K562 (cell line): ENCODE data around the gene MILR1. TPM values are rescaled to one million over a fixed set of nuclear protein-coding genes. Genes with fewer than 3 reads are reported as not detected.

ENCODE experiments used
- BHLHE40 ChIP-seq: IDR thresholded peaks from 2 replicates; pipeline ENCODE4 v1.6.1; 2011; ENCODE audit warnings: low read length, improper control_type of control experiment
- CSDE1 ChIP-seq, 2 experiments: fragments of 450-650 bp; IDR thresholded peaks; 2 replicates each; pipeline ENCODE4 v1.6.1; 2016; ENCODE audit warnings: mild to moderate bottlenecking in 1 of 2
- GTF2E2 ChIP-seq: fragments of 200-800 bp; sonication (Bioruptor generic); IDR thresholded peaks from 2 replicates; pipeline ENCODE4 v1.6.1; 2016; ENCODE audit warnings: missing genetic modification characterization, missing compliant biosample characterization
- HIVEP1 ChIP-seq: fragments of 250-450 bp; sonication (Bioruptor Pico); IDR thresholded peaks from 2 replicates; pipeline ENCODE4 v1.4.0; 2020; ENCODE audit warnings: mild to moderate bottlenecking
- LEF1 ChIP-seq: fragments of 450-650 bp; IDR thresholded peaks from 2 replicates; pipeline ENCODE4 v1.6.1; 2016; ENCODE audit warnings: mild to moderate bottlenecking
- MEF2D ChIP-seq: conservative IDR thresholded peaks from 2 replicates; pipeline ENCODE4 v1.6.1; 2016; ENCODE audit warnings: low read depth, missing genetic modification characterization, missing compliant biosample characterization
- NR2C1 ChIP-seq, 2 experiments: fragments of 450-650 bp; IDR thresholded peaks; 2 replicates each; pipeline ENCODE4 v1.6.1; 2017; ENCODE audit warnings: mild to moderate bottlenecking in 2 of 2, antibody characterized with exemption in 1 of 2, inconsistent platforms in 1 of 2, missing compliant biosample characterization in 1 of 2, missing genetic modification characterization in 1 of 2
- POLR2B ChIP-seq: fragments of 450-650 bp; IDR thresholded peaks from 2 replicates; pipeline ENCODE4 v1.6.1; 2018; ENCODE audit warnings: low read depth; ENCODE audit not compliant: partially characterized antibody
- RBFOX2 ChIP-seq: fragments of 200-400 bp; formaldehyde crosslinking; IDR thresholded peaks from 2 replicates; pipeline ENCODE4 v1.6.1; 2017; ENCODE audit warnings: low read depth, mild to moderate bottlenecking, low read length, moderate library complexity
- RCOR1 ChIP-seq, 2 experiments: IDR thresholded peaks; 2 replicates each; pipeline ENCODE4 v1.6.1; 2012; ENCODE audit warnings: low read depth in 2 of 2, low read length in 2 of 2, borderline replicate concordance in 1 of 2, improper control_type of control experiment in 1 of 2
- SNAPC5 ChIP-seq: fragments of 250-450 bp; sonication (Bioruptor Pico); IDR thresholded peaks from 2 replicates; pipeline ENCODE4 v1.8.0; 2021; ENCODE audit warnings: moderate library complexity, mild to moderate bottlenecking, inconsistent platforms
- SUPT5H ChIP-seq: fragments of 450-650 bp; IDR thresholded peaks from 2 replicates; pipeline ENCODE4 v1.6.1; 2016
- TBP ChIP-seq: optimal IDR thresholded peaks from 2 replicates; pipeline ENCODE3; 2011; ENCODE audit warnings: low read depth, low read length, improper control_type of control experiment
- TCF3 ChIP-seq: sonication (generic); formaldehyde crosslinking; IDR thresholded peaks from 2 replicates; pipeline ENCODE4 v1.4.0; 2020; ENCODE audit warnings: mild to moderate bottlenecking, missing genetic modification reagents
- YY1 ChIP-seq, 3 experiments: IDR thresholded peaks; 2 replicates each; pipeline ENCODE4 v1.6.1; 2011; ENCODE audit warnings: low read length in 2 of 3, mild to moderate bottlenecking in 2 of 3, moderate library complexity in 2 of 3, borderline replicate concordance in 1 of 3, control low read depth in 1 of 3, low read depth in 1 of 3; ENCODE audit not compliant: insufficient read depth in 3 of 3, insufficient replicate concordance in 2 of 3, control insufficient read depth in 1 of 3, insufficient read length in 1 of 3; ENCODE audit errors: extremely low read depth in 1 of 3
- polyA plus RNA-seq, 8 experiments: library from polyadenylated mRNA; depleted of rRNA in 4 of 8; stranded (reverse) in 5 of 8; unstranded in 3 of 8; fragments of >200 nt; fragmentation: Nextera tagmentation in 2 of 8; fragmentation: Illumina TruSeq in 1 of 8; extraction: Ambion mirVana in 2 of 8; extraction: Trizol in 1 of 8; gene quantifications; 2 replicates each; pipeline versions ENCODE4 v1.2.1 to v1.2.3, GENCODE V29; 2011 to 2014; ENCODE audit warnings: inconsistent platforms in 1 of 8, missing spikeins in 1 of 8
- total RNA-seq, 7 experiments: library from RNA; depleted of rRNA in 6 of 7; stranded (reverse); fragments of >200 nt in 6 of 7; fragmentation: Illumina TruSeq in 2 of 7; extraction: Trizol in 2 of 7; gene quantifications; 2 replicates each; pipeline versions ENCODE4 v1.2.1 to v1.2.3, GENCODE V29; 2011 to 2021; ENCODE audit warnings: low replicate concordance in 1 of 7
- TF ChIP-seq, protein P1 (sequence below): sonication (generic); formaldehyde crosslinking; IDR thresholded peaks from 2 replicates; pipeline ENCODE4 v1.8.1; 2023; ENCODE audit warnings: missing genetic modification reagents, mild to moderate bottlenecking, borderline replicate concordance
- TF ChIP-seq, protein P2 (sequence below), 3 experiments: fragments of 200-800 bp in 1 of 3; sonication (Bioruptor generic) in 1 of 3; sonication (generic) in 1 of 3; formaldehyde crosslinking in 1 of 3; IDR thresholded peaks; 2 replicates each; pipeline versions ENCODE4 v1.6.1 to v1.8.0; 2016 to 2022; ENCODE audit warnings: mild to moderate bottlenecking in 2 of 3, missing compliant biosample characterization in 2 of 3, missing genetic modification characterization in 2 of 3, missing genetic modification reagents in 1 of 3

The MILR1 gene
- total and polyA plus RNA-seq, 9 of the 15 experiments (the other 6 are each of a cell fraction or from before 2014, with no cell fraction given) = 3.8 to 14.1 (median 7.1) TPM

GRCh38 chr17:64448665-64449512, at the start of gene MILR1 (continued):
- TF ChIP-seq RBFOX2 = 0 out of 2 replicates have a peak, but pooled peaks have one; percentile 2
- peak; percentile 54 to 98; a peak in 3 of 4 replicates for TF ChIP-seq RCOR1 (IDR thresholded peaks at IDR 0.05; ENCODE audit: borderline replicate concordance in 1 of 2, low read depth in 2 of 2, low read length in 2 of 2)
- TF ChIP-seq GTF2E2 (tag) = peak; percentile 70; the same call in 1 of the 2 replicates
- peak in 1 of 3 experiments; percentile 58 for TF ChIP-seq YY1 (IDR thresholded peaks at IDR 0.05; ENCODE audit: borderline replicate concordance in 1 of 3, control insufficient read depth in 1 of 3, extremely low read depth in 1 of 3, insufficient read depth in 3 of 3, insufficient read length in 1 of 3, insufficient replicate concordance in 2 of 3, low read depth in 1 of 3, low read length in 2 of 3)
- peak; percentile 56 for TF ChIP-seq POLR2B
- no peak for TF ChIP-seq HIVEP1 (CRISPR knock-in tag)
- no peak for TF ChIP-seq CSDE1 (IDR thresholded peaks at IDR 0.05)
- 0 out of 2 replicates have a peak, but pooled peaks have one; percentile 1 for TF ChIP-seq TCF3
- TF ChIP-seq, protein P1, sequence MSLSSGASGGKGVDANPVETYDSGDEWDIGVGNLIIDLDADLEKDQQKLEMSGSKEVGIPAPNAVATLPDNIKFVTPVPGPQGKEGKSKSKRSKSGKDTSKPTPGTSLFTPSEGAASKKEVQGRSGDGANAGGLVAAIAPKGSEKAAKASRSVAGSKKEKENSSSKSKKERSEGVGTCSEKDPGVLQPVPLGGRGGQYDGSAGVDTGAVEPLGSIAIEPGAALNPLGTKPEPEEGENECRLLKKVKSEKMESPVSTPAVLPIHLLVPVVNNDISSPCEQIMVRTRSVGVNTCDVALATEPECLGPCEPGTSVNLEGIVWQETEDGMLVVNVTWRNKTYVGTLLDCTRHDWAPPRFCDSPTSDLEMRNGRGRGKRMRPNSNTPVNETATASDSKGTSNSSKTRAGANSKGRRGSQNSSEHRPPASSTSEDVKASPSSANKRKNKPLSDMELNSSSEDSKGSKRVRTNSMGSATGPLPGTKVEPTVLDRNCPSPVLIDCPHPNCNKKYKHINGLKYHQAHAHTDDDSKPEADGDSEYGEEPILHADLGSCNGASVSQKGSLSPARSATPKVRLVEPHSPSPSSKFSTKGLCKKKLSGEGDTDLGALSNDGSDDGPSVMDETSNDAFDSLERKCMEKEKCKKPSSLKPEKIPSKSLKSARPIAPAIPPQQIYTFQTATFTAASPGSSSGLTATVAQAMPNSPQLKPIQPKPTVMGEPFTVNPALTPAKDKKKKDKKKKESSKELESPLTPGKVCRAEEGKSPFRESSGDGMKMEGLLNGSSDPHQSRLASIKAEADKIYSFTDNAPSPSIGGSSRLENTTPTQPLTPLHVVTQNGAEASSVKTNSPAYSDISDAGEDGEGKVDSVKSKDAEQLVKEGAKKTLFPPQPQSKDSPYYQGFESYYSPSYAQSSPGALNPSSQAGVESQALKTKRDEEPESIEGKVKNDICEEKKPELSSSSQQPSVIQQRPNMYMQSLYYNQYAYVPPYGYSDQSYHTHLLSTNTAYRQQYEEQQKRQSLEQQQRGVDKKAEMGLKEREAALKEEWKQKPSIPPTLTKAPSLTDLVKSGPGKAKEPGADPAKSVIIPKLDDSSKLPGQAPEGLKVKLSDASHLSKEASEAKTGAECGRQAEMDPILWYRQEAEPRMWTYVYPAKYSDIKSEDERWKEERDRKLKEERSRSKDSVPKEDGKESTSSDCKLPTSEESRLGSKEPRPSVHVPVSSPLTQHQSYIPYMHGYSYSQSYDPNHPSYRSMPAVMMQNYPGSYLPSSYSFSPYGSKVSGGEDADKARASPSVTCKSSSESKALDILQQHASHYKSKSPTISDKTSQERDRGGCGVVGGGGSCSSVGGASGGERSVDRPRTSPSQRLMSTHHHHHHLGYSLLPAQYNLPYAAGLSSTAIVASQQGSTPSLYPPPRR (CRISPR knock-in tag) = no peak
- TF ChIP-seq TBP = peak; percentile 38
- TF ChIP-seq MEF2D (tag) = 0 out of 2 replicates have a peak, but pooled peaks have one; percentile 33
- no peak for TF ChIP-seq BHLHE40
- TF ChIP-seq SUPT5H = peak; percentile 51; the same call in 1 of the 2 replicates
- no peak for TF ChIP-seq SNAPC5 (CRISPR knock-in tag)
- TF ChIP-seq, protein P2, sequence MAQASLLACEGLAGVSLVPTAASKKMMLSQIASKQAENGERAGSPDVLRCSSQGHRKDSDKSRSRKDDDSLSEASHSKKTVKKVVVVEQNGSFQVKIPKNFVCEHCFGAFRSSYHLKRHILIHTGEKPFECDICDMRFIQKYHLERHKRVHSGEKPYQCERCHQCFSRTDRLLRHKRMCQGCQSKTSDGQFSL (CRISPR knock-in tag; IDR thresholded peaks at IDR 0.05) = peak; percentile 75; the same call in 1 of the 2 replicates
- TF ChIP-seq, protein P2 (tag; IDR thresholded peaks at IDR 0.05) = peak in 1 of 2 experiments; percentile 98; a peak in 2 of 4 replicates
- peak; percentile 63 for TF ChIP-seq NR2C1 (IDR thresholded peaks at IDR 0.05)
- peak; percentile 85 for TF ChIP-seq NR2C1 (tag; IDR thresholded peaks at IDR 0.05)
- TF ChIP-seq LEF1 = peak; percentile 67; the same call in 1 of the 2 replicates
